Hepatocyte (in vitro differentiated cells): ENCODE measurements around the gene HOTAIR.

ENCODE experiments used
- CTCF ChIP-seq: fragments of 200-600 bp; sonication (generic); IDR thresholded peaks from 2 replicates; pipeline ENCODE4 v1.5.1; 2016; ENCODE audit warnings: antibody characterized with exemption, mild to moderate bottlenecking; ENCODE audit not compliant: poor library complexity
- EZH2 ChIP-seq: fragments of 200-600 bp; sonication (generic); IDR thresholded peaks from 2 replicates; pipeline ENCODE4 v1.6.1; 2016; ENCODE audit warnings: antibody characterized with exemption, mild to moderate bottlenecking, borderline replicate concordance
- EZH2phosphoT487 ChIP-seq: fragments of 200-600 bp; sonication (generic); IDR thresholded peaks from one replicate; pipeline ENCODE4 v1.6.1; 2018; ENCODE audit warnings: antibody characterized with exemption, mild to moderate bottlenecking, low read depth, moderate library complexity; ENCODE audit not compliant: unreplicated experiment, severe bottlenecking

- no peak for TF ChIP-seq EZH2
- TF ChIP-seq CTCF, result no peak
- peak; percentile 34 for TF ChIP-seq EZH2phosphoT487
Observed at GRCh38 chr12:54024127-54024526, 49.4 kb upstream of the HOTAIR start.
